Effector memory CD4-positive, alpha-beta T cell (primary cell): Measurements from ENCODE around the gene PEG3.

Experiments used
- DNase-seq, 3 donors: peaks; one replicate each; pipeline ENCODE4 v3.0.0-alpha.2; 2020
- H3K27ac ChIP-seq: 2 replicates; pipeline ENCODE4 v1.7.0; 2013; ENCODE audit warnings: mild to moderate bottlenecking, low read length, moderate library complexity; ENCODE audit not compliant: insufficient read depth, poor library complexity, severe bottlenecking
- H3K27me3 ChIP-seq: replicated peaks from 2 replicates; pipeline ENCODE4 v1.7.0; 2013; ENCODE audit warnings: mild to moderate bottlenecking, low read length; ENCODE audit not compliant: insufficient read depth, control insufficient read depth, poor library complexity, severe bottlenecking
- H3K36me3 ChIP-seq: 2 replicates; pipeline ENCODE4 v1.7.0; 2013; ENCODE audit warnings: mild to moderate bottlenecking, low read length, moderate library complexity; ENCODE audit not compliant: control insufficient read depth, insufficient read depth
- H3K4me1 ChIP-seq: 2 replicates; pipeline ENCODE4 v1.7.0; 2013; ENCODE audit warnings: low read length, mild to moderate bottlenecking; ENCODE audit not compliant: control insufficient read depth, insufficient read depth, poor library complexity, severe bottlenecking
- H3K4me3 ChIP-seq: 2 replicates; pipeline ENCODE4 v1.7.0; 2013; ENCODE audit warnings: low read length, low read depth, mild to moderate bottlenecking; ENCODE audit not compliant: insufficient read depth, poor library complexity, severe bottlenecking
- H3K9me3 ChIP-seq: 2 replicates; pipeline ENCODE4 v1.7.0; 2013; ENCODE audit warnings: mild to moderate bottlenecking, low read length, moderate library complexity; ENCODE audit not compliant: control insufficient read depth

Gene PEG3

GRCh38 chr19:56811480-56811879 lies 29.0 kb downstream of the PEG3 start:
- Histone ChIP-seq H3K4me3 (no peak overlapping the region), H3K27ac (no peak overlapping the region), H3K36me3 (no peaks in the 10 kb centered on the region), H3K4me1 (no peaks in the 10 kb centered on the region), H3K9me3 (peaks cover 4% of the 10 kb centered on the region), H3K27me3 (no peaks in the 10 kb centered on the region)
- DNase-seq: no peak

DNA sequence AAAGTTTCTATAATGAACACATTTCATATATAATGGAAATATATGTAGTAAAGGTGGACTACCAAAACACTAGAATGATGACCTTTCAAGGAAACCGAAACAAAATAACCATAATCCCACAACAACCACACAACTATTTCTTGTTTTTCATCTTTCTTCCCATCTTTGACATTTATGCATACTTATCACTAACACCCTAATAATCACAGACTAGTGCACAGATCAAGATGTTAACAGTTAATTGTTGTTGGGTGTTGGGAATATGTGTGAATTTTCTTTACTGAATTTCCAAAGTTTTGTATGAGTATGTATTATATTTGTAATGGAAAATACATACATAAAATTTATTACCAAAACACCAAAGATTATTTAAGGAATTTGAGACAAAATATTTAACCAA lies 30.3 kb downstream of the PEG3 start:
- Histone ChIP-seq H3K27ac (no peak overlapping the region), H3K9me3 (peaks cover 3% of the 10 kb centered on the region), H3K4me1 (no peaks in the 10 kb centered on the region)

GRCh38 chr19:56808717-56809392 lies 31.7 kb downstream of the PEG3 start:
- Histone ChIP-seq H3K36me3 (no peaks in the 10 kb centered on the region), H3K27ac (no peak overlapping the region), H3K27me3 (no peaks in the 10 kb centered on the region)

More for the DNA sequence above, 30.3 kb downstream of the PEG3 start:
- DNase-seq: no peak
- Histone ChIP-seq H3K4me3 (no peak overlapping the region), H3K27me3 (no peaks in the 10 kb centered on the region), H3K36me3 (no peaks in the 10 kb centered on the region)

GRCh38 chr19:56806639-56807038 lies 33.9 kb downstream of the PEG3 start:
- peaks cover 4% of the 10 kb centered on the region for H3K9me3 ChIP-seq
- no peak for DNase-seq
- H3K4me3 ChIP-seq: no peak overlapping the region
- no peak overlapping the region for H3K27ac ChIP-seq
- H3K36me3 ChIP-seq: no peaks in the 10 kb centered on the region
- no peaks in the 10 kb centered on the region for H3K27me3 ChIP-seq
- no peaks in the 10 kb centered on the region for H3K4me1 ChIP-seq

More at GRCh38 chr19:56808717-56809392, 31.7 kb downstream of the PEG3 start:
- no peak for DNase-seq
- no peaks in the 10 kb centered on the region for H3K4me1 ChIP-seq
- no peak overlapping the region for H3K4me3 ChIP-seq
- H3K9me3 ChIP-seq: no peaks in the 10 kb centered on the region
